NCI-H2107 treated with DMSO at 0.1 percent for 48 hours (cell line): Measurements from ENCODE around the gene CAPG.
"Not testable (repeated sequence)": the region's sequence is repeated elsewhere in the genome, so short reads cannot be mapped to it uniquely, and the experiment has no call there.

Experiments
- DNase-seq: peaks from one replicate; lab custom pipeline; 2025; ENCODE audit not compliant: unreplicated experiment; lab: John Stamatoyannopoulos, UW

The CAPG gene

GRCh38 chr2:85362653-85363387, 47.3 kb downstream of the CAPG start:
- DNase-seq: not testable (repeated sequence)

- no peak for DNase-seq
These were observed 52.4 kb downstream of the CAPG start for GRCh38 chr2:85357736-85358135.

GRCh38 chr2:85356186-85356585, 54.0 kb downstream of the CAPG start:
- no peak for DNase-seq

- no peak for DNase-seq
These were observed 54.6 kb downstream of the CAPG start for GRCh38 chr2:85355521-85355920.

GRCh38 chr2:85355073-85355410, 55.1 kb downstream of the CAPG start:
- no peak for DNase-seq

- DNase-seq: peak; percentile 96
These were observed 55.7 kb downstream of the CAPG start, which contains the start of the genes ELMOD3 and RETSAT for GRCh38 chr2:85354286-85355072. TSS of gene ELMOD3 (plus strand) at chr2:85354769. CDS start at chr2:85357199, 2,430 bp downstream. TSS of gene RETSAT (minus strand) at chr2:85354528. CDS start at chr2:85354507, 21 bp downstream.

- DNase-seq: no peak
These were observed 56.3 kb downstream of the CAPG start for GRCh38 chr2:85353876-85354285.

GRCh38 chr2:85347599-85347998, 62.6 kb downstream of the CAPG start:
- DNase-seq: no peak
